WERI-Rb-1 (cell line): ENCODE results near the gene ZBTB7C.

Experiments
- DNase-seq: peaks from one replicate; pipeline ENCODE4 v3.0.0-alpha.2; 2020
- H3K27ac ChIP-seq: fragments of 250-450 bp; sonication (Bioruptor Pico); 2 replicates; pipeline ENCODE4 v1.5.1; 2020; ENCODE audit warnings: mild to moderate bottlenecking, moderate library complexity
- H3K27me3 ChIP-seq: fragments of 250-450 bp; sonication (Bioruptor Pico); 2 replicates; pipeline ENCODE4 v1.5.1; 2021; ENCODE audit warnings: mild to moderate bottlenecking, low read depth, moderate library complexity; ENCODE audit not compliant: insufficient read depth, severe bottlenecking
- H3K36me3 ChIP-seq: fragments of 250-450 bp; sonication (Bioruptor Pico); 2 replicates; pipeline ENCODE4 v1.5.1; 2020; ENCODE audit warnings: mild to moderate bottlenecking, moderate library complexity
- H3K4me3 ChIP-seq: 2 replicates; pipeline ENCODE4 v1.5.1; 2011; ENCODE audit warnings: low read depth, mild to moderate bottlenecking, control low read depth, low read length
- H3K9me3 ChIP-seq: fragments of 250-450 bp; sonication (Bioruptor Pico); 2 replicates; pipeline ENCODE4 v1.5.1; 2021; ENCODE audit warnings: mild to moderate bottlenecking, moderate library complexity; ENCODE audit not compliant: severe bottlenecking
- CTCF ChIP-seq: IDR thresholded peaks from 2 replicates; pipeline ENCODE4 v1.5.1; 2011; ENCODE audit warnings: low read depth, mild to moderate bottlenecking, control low read depth, inconsistent platforms, low read length

Gene ZBTB7C

GRCh38 chr18:48158721-48159120 lies 250.5 kb downstream of the ZBTB7C start:
- Histone ChIP-seq H3K4me3 (no peak overlapping the region), H3K27ac (no peak overlapping the region), H3K27me3 (no peaks in the 10 kb centered on the region), H3K36me3 (no peaks in the 10 kb centered on the region), H3K9me3 (no peaks in the 10 kb centered on the region)
- no peak for TF ChIP-seq CTCF
- no peak for DNase-seq

GRCh38 chr18:48157956-48158355 lies 251.2 kb downstream of the ZBTB7C start:
- H3K9me3 ChIP-seq: no peaks in the 10 kb centered on the region
- TF ChIP-seq CTCF: no peak
- H3K27me3 ChIP-seq: no peaks in the 10 kb centered on the region
- no peak for DNase-seq
- H3K36me3 ChIP-seq: no peaks in the 10 kb centered on the region
- H3K4me3 ChIP-seq: no peak overlapping the region
- H3K27ac ChIP-seq: no peak overlapping the region

- H3K36me3 ChIP-seq: no peaks in the 10 kb centered on the region
- no peak overlapping the region for H3K27ac ChIP-seq
- no peaks in the 10 kb centered on the region for H3K9me3 ChIP-seq
- no peak overlapping the region for H3K4me3 ChIP-seq
- TF ChIP-seq CTCF: no peak
- no peak for DNase-seq
- H3K27me3 ChIP-seq: no peaks in the 10 kb centered on the region
Observed at GRCh38 chr18:48155856-48156255, 253.3 kb downstream of the ZBTB7C start.

GRCh38 chr18:48154828-48155227 lies 254.4 kb downstream of the ZBTB7C start:
- DNase-seq: no peak
- H3K9me3 ChIP-seq: no peaks in the 10 kb centered on the region
- TF ChIP-seq CTCF: 0 out of 2 replicates have a peak, but pooled peaks have one; percentile 11
- no peak overlapping the region for H3K27ac ChIP-seq
- H3K4me3 ChIP-seq: no peak overlapping the region
- no peaks in the 10 kb centered on the region for H3K36me3 ChIP-seq
- no peaks in the 10 kb centered on the region for H3K27me3 ChIP-seq

GRCh38 chr18:48153613-48154481 lies 255.3 kb downstream of the ZBTB7C start:
- no peak for DNase-seq
- Histone ChIP-seq H3K4me3 (no peak overlapping the region), H3K27ac (no peak overlapping the region), H3K36me3 (no peaks in the 10 kb centered on the region), H3K9me3 (no peaks in the 10 kb centered on the region), H3K27me3 (no peaks in the 10 kb centered on the region)
- no peak for TF ChIP-seq CTCF
